ENCODE results near the gene ZBTB46. TPM values are rescaled to one million over a fixed set of nuclear protein-coding genes. Genes with fewer than 3 reads are reported as not detected.

Gene ZBTB46
- total RNA-seq, 1 experiment from 2014 or later = 27.1 TPM

- Histone ChIP-seq H3K23ac (ENCODE audit: insufficient read length, low read depth, low read length) (no peak overlapping the region), H3K9ac (ENCODE audit: extremely low read depth, insufficient read length, low read length) (no peak overlapping the region), H2BK20ac (ENCODE audit: low read depth, low read length, poor library complexity, severe bottlenecking) (no peak overlapping the region), H3K4ac (ENCODE audit: low read depth, low read length) (no peak overlapping the region), H2BK15ac (ENCODE audit: low read depth, low read length) (no peak overlapping the region), H4K8ac (replicated peaks; ENCODE audit: insufficient read length, low read depth, low read length) (no peak overlapping the region), H3K27me3 (ENCODE audit: insufficient read depth, low read length) (no peaks in the 10 kb centered on the region), H3K14ac (ENCODE audit: insufficient read depth, low read length) (no peak overlapping the region), H4K20me1 (ENCODE audit: control insufficient read depth, insufficient read depth, insufficient read length) (no peaks in the 10 kb centered on the region), H4K91ac (ENCODE audit: insufficient read length, low read depth, low read length) (no peak overlapping the region), H2BK12ac (ENCODE audit: insufficient read length, low read depth, low read length) (no peak overlapping the region), H3K79me2 (ENCODE audit: insufficient read depth, low read length) (no peaks in the 10 kb centered on the region), H4K5ac (ENCODE audit: insufficient read length, low read depth, low read length) (no peak overlapping the region), H2AK5ac (ENCODE audit: insufficient read length, low read length) (no peak overlapping the region), H3K9me3 (ENCODE audit: control insufficient read depth, low read depth, low read length) (no peaks in the 10 kb centered on the region), H3K56ac (ENCODE audit: insufficient read length, low read depth, low read length) (no peak overlapping the region), H2BK5ac (ENCODE audit: insufficient read length, low read length) (no peak overlapping the region), H3K4me1 (ENCODE audit: insufficient read depth, low read length) (no peaks in the 10 kb centered on the region), H2AFZ (ENCODE audit: low read length) (no peak overlapping the region), H3K23me2 (ENCODE audit: insufficient read length, low read depth, low read length, poor library complexity, severe bottlenecking) (no peaks in the 10 kb centered on the region), H3K79me1 (ENCODE audit: insufficient read depth, low read depth, low read length, poor library complexity, severe bottlenecking) (peaks cover 4% of the 10 kb centered on the region), H3T11ph (ENCODE audit: low read length) (no peak overlapping the region), H3K27ac (ENCODE audit: insufficient read length, low read depth, low read length) (no peak overlapping the region), H3K18ac (ENCODE audit: insufficient read length, low read depth, low read length) (no peak overlapping the region), H2BK120ac (ENCODE audit: low read depth, low read length, poor library complexity, severe bottlenecking) (no peak overlapping the region), H3K4me2 (ENCODE audit: insufficient read depth, insufficient read length, low read length) (no peak overlapping the region)
- Mint-ChIP-seq H3K27me3 (ENCODE audit: low read depth) (no peaks in the 10 kb centered on the region), H3K4me1 (no peaks in the 10 kb centered on the region), H3K36me3 (ENCODE audit: insufficient read depth in 1 of 3, low read depth in 3 of 3) (peaks cover 33 to 86% (median 82%) of the 10 kb centered on the region in 3 experiments; a peak in 6 of 7 replicates), H3K9me3 (no peaks in the 10 kb centered on the region), H3K27ac (peak overlapping the region in 1 of 3 experiments; percentile 68; a peak in 1 of 7 replicates), H3K4me3 (no peak overlapping the region)
- TF ChIP-seq CTCF (conservative IDR thresholded peaks at IDR 0.05) = no peak
- DNase-seq = no peak
- WGBS (ENCODE audit: extremely low coverage, insufficient read length, low lambda C conversion rate) = no CpG with 5 or more reads among the region's 14 CpGs
Measured at GRCh38 chr20:63873477-63873971, 42.5 kb upstream of the ZBTB46 start.
